ENCODE data around the gene CCDC146. TPM values are rescaled to one million over a fixed set of nuclear protein-coding genes. Genes with fewer than 3 reads are reported as not detected.

Gene CCDC146
- total and polyA plus RNA-seq, 9 of the 15 experiments (the other 6 are each of a cell fraction or from before 2014, with no cell fraction given): 0.10 to 0.98 (median 0.26) TPM; not detected in 1

DNA sequence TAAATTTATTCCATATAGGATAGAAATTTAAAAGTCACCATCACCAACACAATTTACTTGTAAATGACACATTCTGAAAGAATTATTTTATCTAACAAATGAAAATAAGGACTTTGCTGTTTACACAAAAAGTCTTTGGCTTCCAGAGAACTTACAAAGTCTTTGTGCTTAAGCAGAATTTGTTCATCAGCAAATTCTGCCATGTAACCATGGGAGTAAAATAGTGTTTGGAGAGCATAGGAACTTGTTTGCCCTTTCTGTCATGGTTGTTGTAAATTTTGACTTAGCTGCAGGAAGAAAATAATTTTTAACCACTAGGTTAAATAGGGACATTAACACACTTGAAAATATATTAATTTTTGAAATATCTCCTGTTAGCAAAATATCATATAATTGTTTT is 62.0 kb downstream of the CCDC146 start:
- H3K27ac ChIP-seq (ENCODE audit: extremely low read depth, low read depth, low read length): no peak overlapping the region
- no peaks in the 10 kb centered on the region for H3K4me1 ChIP-seq (replicated peaks in 1 of 2; ENCODE audit: control insufficient read depth in 2 of 2, insufficient read depth in 2 of 2, low read length in 2 of 2)
- ChIA-PET POLR2A (no interaction called here), CTCF (ENCODE audit: low intra/inter-chr PET ratio) (no interaction called here)
- intact Hi-C loops (cut with micrococcal nuclease): no loop called here
- H3K79me2 ChIP-seq (ENCODE audit: control insufficient read depth, insufficient read depth, low read length): no peaks in the 10 kb centered on the region
- BruUV-seq (replicated peaks): no TSS peak
- DNase-seq (ENCODE audit: extremely low read depth in 1 of 4, low spot score in 3 of 4): no peak
- H3K9ac ChIP-seq (ENCODE audit: insufficient read depth in 1 of 2, low read depth in 2 of 2, low read length in 2 of 2): no peak overlapping the region
- H3K36me3 ChIP-seq (ENCODE audit: control insufficient read depth, insufficient read depth, low read length): no peaks in the 10 kb centered on the region
- no peaks in the 10 kb centered on the region for H3K27me3 ChIP-seq (ENCODE audit: control insufficient read depth in 2 of 2, insufficient read depth in 2 of 2, low read length in 2 of 2)
- no peaks in the 10 kb centered on the region for H3K9me3 ChIP-seq (replicated peaks; ENCODE audit: control insufficient read depth, insufficient read depth, low read depth, low read length)
- H4K20me1 ChIP-seq (replicated peaks; ENCODE audit: control insufficient read depth, insufficient read depth, low read length): no peaks in the 10 kb centered on the region
- no peak overlapping the region for H3K4me2 ChIP-seq (ENCODE audit: insufficient read depth, low read length)
- ATAC-seq: no peak
- H3K4me3 ChIP-seq: no peak overlapping the region
- no peaks in the 10 kb centered on the region for H3K9me1 ChIP-seq (ENCODE audit: control insufficient read depth, insufficient read depth, low read length)
- no peak for TF ChIP-seq ZNF583 (CRISPR knock-in tag; IDR thresholded peaks at IDR 0.05)
- no peak for TF ChIP-seq KDM2B (CRISPR knock-in tag; IDR thresholded peaks at IDR 0.05)
- TF ChIP-seq ATF1 (CRISPR knock-in tag; IDR thresholded peaks at IDR 0.05): no peak
- TF ChIP-seq ATF1 (tag; IDR thresholded peaks at IDR 0.05): no peak
- no peak for TF ChIP-seq ZNF696 (CRISPR knock-in tag; conservative IDR thresholded peaks at IDR 0.05)
- TF ChIP-seq ZNF431 (CRISPR knock-in tag; IDR thresholded peaks at IDR 0.05): no peak
- TF ChIP-seq KDM5B (IDR thresholded peaks at IDR 0.05; ENCODE audit: insufficient replicate concordance, low read depth, low read length): no peak
- TF ChIP-seq RBFOX2 (IDR thresholded peaks at IDR 0.05; ENCODE audit: low read depth, low read length): no peak
- TF ChIP-seq NFATC3 (IDR thresholded peaks at IDR 0.05): no peak
- in situ Hi-C loops (cut with MboI): no loop called here
- H2AFZ ChIP-seq (ENCODE audit: low read depth, low read length): no peak overlapping the region
- FAIRE-seq: no peak

DNA sequence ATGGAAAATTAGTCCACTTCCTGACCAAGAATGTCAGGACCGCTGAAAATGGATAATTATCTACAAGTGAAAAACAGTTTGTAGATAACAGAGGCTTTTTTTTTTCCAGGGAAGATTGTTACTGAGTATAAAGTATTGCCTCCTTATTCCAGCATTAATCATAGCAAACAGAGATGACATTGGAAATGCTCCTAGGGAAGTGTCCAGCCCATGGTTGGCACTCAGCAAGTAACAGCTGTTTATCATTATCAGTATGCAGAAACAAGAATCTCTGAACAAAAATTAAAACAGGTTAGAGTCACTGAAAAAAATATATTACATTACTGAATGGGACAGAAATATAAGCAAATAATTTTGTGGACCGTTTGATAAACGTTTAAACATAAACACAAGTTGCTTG is 62.6 kb downstream of the CCDC146 start:
- no peak overlapping the region for H3K9ac ChIP-seq (ENCODE audit: insufficient read depth in 1 of 2, low read depth in 2 of 2, low read length in 2 of 2)
- CTCF ChIA-PET (ENCODE audit: low intra/inter-chr PET ratio): no interaction called here
- H3K27ac ChIP-seq (ENCODE audit: extremely low read depth, low read depth, low read length): no peak overlapping the region
- no peaks in the 10 kb centered on the region for H3K9me3 ChIP-seq (replicated peaks; ENCODE audit: control insufficient read depth, insufficient read depth, low read depth, low read length)
- POLR2A ChIA-PET: no interaction called here
- TF ChIP-seq, protein P1, sequence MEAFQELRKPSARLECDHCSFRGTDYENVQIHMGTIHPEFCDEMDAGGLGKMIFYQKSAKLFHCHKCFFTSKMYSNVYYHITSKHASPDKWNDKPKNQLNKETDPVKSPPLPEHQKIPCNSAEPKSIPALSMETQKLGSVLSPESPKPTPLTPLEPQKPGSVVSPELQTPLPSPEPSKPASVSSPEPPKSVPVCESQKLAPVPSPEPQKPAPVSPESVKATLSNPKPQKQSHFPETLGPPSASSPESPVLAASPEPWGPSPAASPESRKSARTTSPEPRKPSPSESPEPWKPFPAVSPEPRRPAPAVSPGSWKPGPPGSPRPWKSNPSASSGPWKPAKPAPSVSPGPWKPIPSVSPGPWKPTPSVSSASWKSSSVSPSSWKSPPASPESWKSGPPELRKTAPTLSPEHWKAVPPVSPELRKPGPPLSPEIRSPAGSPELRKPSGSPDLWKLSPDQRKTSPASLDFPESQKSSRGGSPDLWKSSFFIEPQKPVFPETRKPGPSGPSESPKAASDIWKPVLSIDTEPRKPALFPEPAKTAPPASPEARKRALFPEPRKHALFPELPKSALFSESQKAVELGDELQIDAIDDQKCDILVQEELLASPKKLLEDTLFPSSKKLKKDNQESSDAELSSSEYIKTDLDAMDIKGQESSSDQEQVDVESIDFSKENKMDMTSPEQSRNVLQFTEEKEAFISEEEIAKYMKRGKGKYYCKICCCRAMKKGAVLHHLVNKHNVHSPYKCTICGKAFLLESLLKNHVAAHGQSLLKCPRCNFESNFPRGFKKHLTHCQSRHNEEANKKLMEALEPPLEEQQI (IDR thresholded peaks at IDR 0.05): no peak
- no peak for TF ChIP-seq TEAD2 (tag; IDR thresholded peaks at IDR 0.05)
- no peak for TF ChIP-seq TAL1 (IDR thresholded peaks at IDR 0.05)
- TF ChIP-seq NR4A1 (CRISPR knock-in tag; IDR thresholded peaks at IDR 0.05): no peak
- no peak for TF ChIP-seq NR4A1 (tag; IDR thresholded peaks at IDR 0.05)
- H3K4me1 ChIP-seq (replicated peaks in 1 of 2; ENCODE audit: control insufficient read depth in 2 of 2, insufficient read depth in 2 of 2, low read length in 2 of 2): no peaks in the 10 kb centered on the region
- H3K36me3 ChIP-seq (ENCODE audit: control insufficient read depth, insufficient read depth, low read length): no peaks in the 10 kb centered on the region
- H3K27me3 ChIP-seq (ENCODE audit: control insufficient read depth in 2 of 2, insufficient read depth in 2 of 2, low read length in 2 of 2): no peaks in the 10 kb centered on the region
- no peak overlapping the region for H3K4me3 ChIP-seq
- no peaks in the 10 kb centered on the region for H4K20me1 ChIP-seq (replicated peaks; ENCODE audit: control insufficient read depth, insufficient read depth, low read length)
- BruUV-seq (replicated peaks): no TSS peak
- FAIRE-seq (no peak), DNase-seq (ENCODE audit: extremely low read depth in 1 of 4, low spot score in 3 of 4) (no peak), ATAC-seq (no peak)
- intact Hi-C loops (cut with micrococcal nuclease) (no loop called here), in situ Hi-C loops (cut with MboI) (no loop called here)
- no peak overlapping the region for H2AFZ ChIP-seq (ENCODE audit: low read depth, low read length)
- no peak overlapping the region for H3K4me2 ChIP-seq (ENCODE audit: insufficient read depth, low read length)
- 0% methylated on average over 3 of the region's 3 CpGs for WGBS (ENCODE audit: insufficient coverage, low coverage, missing lambda C conversion rate)
- no peaks in the 10 kb centered on the region for H3K79me2 ChIP-seq (ENCODE audit: control insufficient read depth, insufficient read depth, low read length)
- H3K9me1 ChIP-seq (ENCODE audit: control insufficient read depth, insufficient read depth, low read length): no peaks in the 10 kb centered on the region

Data from K562 (cell line).